Measurements from ENCODE around the gene COL4A2. TPM values are rescaled to one million over a fixed set of nuclear protein-coding genes. Genes with fewer than 3 reads are reported as not detected.

The COL4A2 gene
- total RNA-seq, 4 donors from 2014 or later = 419 to 931 (median 555) TPM

DNA sequence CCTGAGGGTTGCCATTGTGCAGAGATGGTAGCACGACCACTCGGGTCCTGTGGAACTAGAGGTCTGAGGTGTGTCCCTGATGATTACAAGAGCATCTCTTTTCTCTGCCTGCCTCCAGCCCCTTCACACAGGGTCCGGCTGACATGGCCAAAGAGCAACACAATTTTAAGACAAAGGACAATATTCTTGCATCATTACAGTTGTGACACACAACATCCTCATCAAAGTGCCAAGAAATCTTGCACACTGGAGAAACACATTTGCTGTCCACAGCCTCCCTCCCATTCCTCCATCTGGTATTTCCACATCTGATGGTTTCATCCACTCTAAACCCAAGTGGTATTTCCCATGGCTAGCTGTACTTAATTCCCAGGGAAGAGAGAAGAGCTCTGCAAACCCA, 12.9 kb upstream of the COL4A2 start:
- TF ChIP-seq EP300 (IDR thresholded peaks at IDR 0.05) (no peak), POLR2A (IDR thresholded peaks at IDR 0.05; ENCODE audit: low read depth) (no peak), POLR2AphosphoS5 (IDR thresholded peaks at IDR 0.05) (peak; percentile 15 to 57)
- TF ChIP-seq, protein P1, sequence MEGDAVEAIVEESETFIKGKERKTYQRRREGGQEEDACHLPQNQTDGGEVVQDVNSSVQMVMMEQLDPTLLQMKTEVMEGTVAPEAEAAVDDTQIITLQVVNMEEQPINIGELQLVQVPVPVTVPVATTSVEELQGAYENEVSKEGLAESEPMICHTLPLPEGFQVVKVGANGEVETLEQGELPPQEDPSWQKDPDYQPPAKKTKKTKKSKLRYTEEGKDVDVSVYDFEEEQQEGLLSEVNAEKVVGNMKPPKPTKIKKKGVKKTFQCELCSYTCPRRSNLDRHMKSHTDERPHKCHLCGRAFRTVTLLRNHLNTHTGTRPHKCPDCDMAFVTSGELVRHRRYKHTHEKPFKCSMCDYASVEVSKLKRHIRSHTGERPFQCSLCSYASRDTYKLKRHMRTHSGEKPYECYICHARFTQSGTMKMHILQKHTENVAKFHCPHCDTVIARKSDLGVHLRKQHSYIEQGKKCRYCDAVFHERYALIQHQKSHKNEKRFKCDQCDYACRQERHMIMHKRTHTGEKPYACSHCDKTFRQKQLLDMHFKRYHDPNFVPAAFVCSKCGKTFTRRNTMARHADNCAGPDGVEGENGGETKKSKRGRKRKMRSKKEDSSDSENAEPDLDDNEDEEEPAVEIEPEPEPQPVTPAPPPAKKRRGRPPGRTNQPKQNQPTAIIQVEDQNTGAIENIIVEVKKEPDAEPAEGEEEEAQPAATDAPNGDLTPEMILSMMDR (IDR thresholded peaks at IDR 0.05) = no peak
- peaks cover 55 to 98% (median 90%) of the 10 kb centered on the region in 4 donors for H3K4me1 ChIP-seq
- no peaks in the 10 kb centered on the region for H3K27me3 ChIP-seq
- H3K4me3 ChIP-seq = no peak overlapping the region
- H3K9me3 ChIP-seq = no peaks in the 10 kb centered on the region
- DNase-seq (ENCODE audit: extremely low spot score) = no peak
- WGBS = 80% methylated on average over 2 of the region's 3 CpGs
- intact Hi-C loops (cut with DNase I) = no loop called here
- H3K27ac ChIP-seq (replicated peaks in 1 of 4) = peak overlapping the region; percentile 59 to 99 (median 68)
- H3K36me3 ChIP-seq = peaks cover 0 to 8% (median 3%) of the 10 kb centered on the region in 4 donors

- Histone ChIP-seq H3K27me3 (no peaks in the 10 kb centered on the region), H3K4me3 (no peak overlapping the region), H3K4me1 (peaks cover 60 to 98% (median 91%) of the 10 kb centered on the region in 4 donors), H3K36me3 (peaks cover 0 to 8% (median 0%) of the 10 kb centered on the region in 4 donors), H3K9me3 (no peaks in the 10 kb centered on the region), H3K27ac (replicated peaks in 1 of 4) (peak overlapping the region; percentile 59 to 99 (median 68))
- TF ChIP-seq EP300 (IDR thresholded peaks at IDR 0.05) (no peak), POLR2A (IDR thresholded peaks at IDR 0.05; ENCODE audit: low read depth) (no peak), POLR2AphosphoS5 (IDR thresholded peaks at IDR 0.05) (no peak)
- intact Hi-C loops (cut with DNase I) = no loop called here
- no peak for DNase-seq (ENCODE audit: extremely low spot score)
These were observed 12.5 kb upstream of the COL4A2 start for GRCh38 chr13:110294622-110295021.

GRCh38 chr13:110297011-110297410, 10.1 kb upstream of the COL4A2 start:
- intact Hi-C loops (cut with DNase I) = no loop called here
- Histone ChIP-seq H3K4me3 (no peak overlapping the region), H3K9me3 (no peaks in the 10 kb centered on the region), H3K27me3 (no peaks in the 10 kb centered on the region), H3K27ac (replicated peaks in 1 of 4) (peak overlapping the region; percentile 57 to 99 (median 99)), H3K4me1 (peaks cover 84 to 99% (median 98%) of the 10 kb centered on the region in 4 donors), H3K36me3 (peaks cover 0 to 8% (median 0%) of the 10 kb centered on the region in 4 donors)
- TF ChIP-seq EP300 (IDR thresholded peaks at IDR 0.05) = no peak
- TF ChIP-seq, protein P1 (IDR thresholded peaks at IDR 0.05) = no peak
- 73% methylated on average over 6 of the region's 6 CpGs for WGBS
- DNase-seq (ENCODE audit: extremely low spot score) = no peak

GRCh38 chr13:110297766-110298504, 9.1 kb upstream of the COL4A2 start:
- peaks cover 0 to 8% (median 0%) of the 10 kb centered on the region in 4 donors for H3K36me3 ChIP-seq
- H3K4me3 ChIP-seq = peak overlapping the region; percentile 14 to 30 (median 22)
- 60% methylated on average over 12 of the region's 12 CpGs for WGBS
- H3K4me1 ChIP-seq = peaks cover 87 to 100% (median 99%) of the 10 kb centered on the region in 4 donors
- intact Hi-C loops (cut with DNase I) = no loop called here
- H3K27ac ChIP-seq (replicated peaks in 1 of 4) = peak overlapping the region; percentile 99
- H3K27me3 ChIP-seq = no peaks in the 10 kb centered on the region
- no peaks in the 10 kb centered on the region for H3K9me3 ChIP-seq
- DNase-seq (ENCODE audit: extremely low spot score) = no peak
- TF ChIP-seq EP300 (IDR thresholded peaks at IDR 0.05) = no peak
- no peak for TF ChIP-seq POLR2A (IDR thresholded peaks at IDR 0.05; ENCODE audit: low read depth)
- TF ChIP-seq, protein P1 (IDR thresholded peaks at IDR 0.05) = no peak
- TF ChIP-seq POLR2AphosphoS5 (IDR thresholded peaks at IDR 0.05) = no peak

GRCh38 chr13:110298505-110299282, 8.4 kb upstream of the COL4A2 start:
- no peaks in the 10 kb centered on the region for H3K27me3 ChIP-seq
- peak overlapping the region; percentile 14 to 30 (median 22) for H3K4me3 ChIP-seq
- no peak for DNase-seq (ENCODE audit: extremely low spot score)
- WGBS = 42% methylated on average over 33 of the region's 33 CpGs
- intact Hi-C loops (cut with DNase I) = no loop called here
- H3K36me3 ChIP-seq = peaks cover 0 to 8% (median 0%) of the 10 kb centered on the region in 4 donors
- TF ChIP-seq EP300 (IDR thresholded peaks at IDR 0.05) (no peak), POLR2AphosphoS5 (IDR thresholded peaks at IDR 0.05) (peak in 1 of 2 donors; percentile 37)
- no peaks in the 10 kb centered on the region for H3K9me3 ChIP-seq
- H3K27ac ChIP-seq (replicated peaks in 1 of 4) = peak overlapping the region; percentile 99
- peaks cover 87 to 100% (median 99%) of the 10 kb centered on the region in 4 donors for H3K4me1 ChIP-seq

All from esophagus muscularis mucosa (tissue), 4 donors.